Measurements from ENCODE around the gene RIMBP3C.
"Not testable (repeated sequence)": the region's sequence is repeated elsewhere in the genome, so short reads cannot be mapped to it uniquely, and the experiment has no call there.

- not testable (repeated sequence) for TF ChIP-seq MAX (IDR thresholded peaks at IDR 0.05); POLR2A (IDR thresholded peaks at IDR 0.05; ENCODE audit: control extremely low read depth in 1 of 2, low read depth in 2 of 2, low read length in 2 of 2); CTCF (IDR thresholded peaks at IDR 0.05; ENCODE audit: control extremely low read depth in 1 of 3, insufficient read depth in 1 of 3, low read depth in 1 of 3, low read length in 3 of 3); ATF3 (IDR thresholded peaks at IDR 0.05; ENCODE audit: insufficient read depth, low read depth, low read length); POLR2AphosphoS5 (IDR thresholded peaks at IDR 0.05; ENCODE audit: low read depth, low read length); RFX5 (IDR thresholded peaks at IDR 0.05; ENCODE audit: borderline replicate concordance, low read depth, low read length)
Measured at GRCh38 chr22:21516522-21516921, 34.7 kb downstream of the RIMBP3C start.
